K562 (cell line): ENCODE results near the gene SIX6. TPM values are rescaled to one million over a fixed set of nuclear protein-coding genes. Genes with fewer than 3 reads are reported as not detected.

Source experiments
- ATAC-seq: fragments of 200-7000 bp; cut with Tn5 transposase; 3 replicates; pipeline ENCODE4 v1.9.1; 2020; ENCODE audit warnings: moderate library complexity
- BruUV-seq: library from RNA; stranded (reverse); fragments of 400-500 nt; replicated peaks from 2 replicates; lab custom pipeline; 2021; lab: Mats Ljungman, UMichigan
- CTCF ChIA-PET: fragments of 300-600 bp; formaldehyde crosslinking; extraction: SDS; loops from one replicate; lab custom pipeline; 2021; ENCODE audit warnings: low intra/inter-chr PET ratio; lab: Yijun Ruan, JAX
- POLR2A ChIA-PET: fragments of 300-600, 350-650 bp; sonication (Branson Sonifier 250); formaldehyde crosslinking; extraction: SDS; loops from one replicate; lab custom pipeline; 2021; ENCODE audit warnings: antibody characterized with exemption, inconsistent platforms; lab: Yijun Ruan, JAX
- DNase-seq, 4 experiments: peaks; one replicate each; pipeline versions ENCODE4 v3.0.0 to v3.0.0-alpha.2; 2011 to 2018; ENCODE audit warnings: low spot score in 3 of 4, mixed read lengths in 3 of 4; ENCODE audit errors: extremely low read depth in 1 of 4
- FAIRE-seq: peaks from 2 replicates; lab custom pipeline; 2011; peaks lifted over from hg19 to GRCh38; lab: Jason Lieb, UNC
- H2AFZ ChIP-seq: 2 replicates; pipeline ENCODE4 v1.6.0; 2011; ENCODE audit warnings: low read depth, low read length, control low read depth, inconsistent platforms
- H3K27ac ChIP-seq: fragments of 200-600 bp; 3 replicates; pipeline ENCODE4 v1.8.0; 2011; ENCODE audit warnings: low read depth, mild to moderate bottlenecking, control low read depth, inconsistent platforms, low read length, moderate library complexity, mixed read lengths; ENCODE audit errors: extremely low read depth
- H3K27me3 ChIP-seq, 2 experiments: fragments of 300-600 bp in 1 of 2; 2 replicates in 1 of 2; 3 replicates in 1 of 2; pipeline versions ENCODE4 v1.6.0 to v1.8.0; 2011; ENCODE audit warnings: inconsistent platforms in 2 of 2, low read length in 2 of 2, mild to moderate bottlenecking in 1 of 2, mixed read lengths in 1 of 2, moderate library complexity in 1 of 2; ENCODE audit not compliant: control insufficient read depth in 2 of 2, insufficient read depth in 2 of 2
- H3K36me3 ChIP-seq: fragments of 300-600 bp; 3 replicates; pipeline ENCODE4 v1.8.0; 2011; ENCODE audit warnings: mild to moderate bottlenecking, low read length, inconsistent platforms; ENCODE audit not compliant: control insufficient read depth, insufficient read depth
- H3K4me1 ChIP-seq, 2 experiments: fragments of 200-600 bp in 1 of 2; replicated peaks in 1 of 2; 2 replicates in 1 of 2; 3 replicates in 1 of 2; pipeline versions ENCODE4 v1.5.1 to v1.8.0; 2011; ENCODE audit warnings: inconsistent platforms in 2 of 2, low read length in 2 of 2, mild to moderate bottlenecking in 1 of 2, mixed read lengths in 1 of 2, moderate library complexity in 1 of 2; ENCODE audit not compliant: control insufficient read depth in 2 of 2, insufficient read depth in 2 of 2
- H3K4me2 ChIP-seq: 2 replicates; pipeline ENCODE4 v1.6.1; 2011; ENCODE audit warnings: low read length, control low read depth, inconsistent platforms, mixed read lengths; ENCODE audit not compliant: insufficient read depth
- H3K4me3 ChIP-seq: fragments of 200-600 bp; sonication (generic), shearing (Covaris generic); 2 replicates; pipeline ENCODE4 v1.5.1; 2016; ENCODE audit warnings: control low read depth, inconsistent platforms
- H3K79me2 ChIP-seq: fragments of 200-600 bp; 3 replicates; pipeline ENCODE4 v1.8.0; 2011; ENCODE audit warnings: low read length, inconsistent platforms; ENCODE audit not compliant: control insufficient read depth, insufficient read depth
- H3K9ac ChIP-seq, 2 experiments: 2 replicates each; pipeline versions ENCODE4 v1.6.0 to v1.6.1; 2011; ENCODE audit warnings: low read depth in 2 of 2, low read length in 2 of 2, control low read depth in 1 of 2, inconsistent platforms in 1 of 2, mild to moderate bottlenecking in 1 of 2, mixed read lengths in 1 of 2; ENCODE audit not compliant: insufficient read depth in 1 of 2
- H3K9me1 ChIP-seq: one replicate; pipeline ENCODE4 v1.6.0; 2011; ENCODE audit warnings: inconsistent platforms, mild to moderate bottlenecking, low read length, moderate library complexity; ENCODE audit not compliant: control insufficient read depth, insufficient read depth
- H3K9me3 ChIP-seq: replicated peaks from 2 replicates; pipeline ENCODE4 v1.5.1; 2011; ENCODE audit warnings: low read depth, low read length, inconsistent platforms; ENCODE audit not compliant: control insufficient read depth, insufficient read depth
- H4K20me1 ChIP-seq: replicated peaks from 2 replicates; pipeline ENCODE4 v1.6.1; 2011; ENCODE audit warnings: low read length, inconsistent platforms, mixed read lengths; ENCODE audit not compliant: control insufficient read depth, insufficient read depth
- BRD9 ChIP-seq: fragments of 450-650 bp; IDR thresholded peaks from 2 replicates; pipeline ENCODE4 v1.6.1; 2018; ENCODE audit warnings: low read depth; ENCODE audit not compliant: partially characterized antibody
- CBFB ChIP-seq: sonication (generic); formaldehyde crosslinking; IDR thresholded peaks from 2 replicates; pipeline ENCODE4 v1.4.0; 2020; ENCODE audit warnings: mild to moderate bottlenecking, missing genetic modification reagents
- DPF2 ChIP-seq: fragments of 450-650 bp; IDR thresholded peaks from 2 replicates; pipeline ENCODE4 v1.6.1; 2016
- EGR1 ChIP-seq: fragments of 450-650 bp; conservative IDR thresholded peaks from 2 replicates; pipeline ENCODE4 v1.6.1; 2017; ENCODE audit warnings: mild to moderate bottlenecking
- ELK1 ChIP-seq: sonication (generic); formaldehyde crosslinking; IDR thresholded peaks from 2 replicates; pipeline ENCODE4 v1.8.1; 2022; ENCODE audit warnings: missing genetic modification reagents
- FOS ChIP-seq: IDR thresholded peaks from 3 replicates; pipeline ENCODE4 v1.6.1; 2011; ENCODE audit not compliant: insufficient read length; ENCODE audit errors: extremely low read depth
- GMEB1 ChIP-seq: fragments of 250-450 bp; sonication (Bioruptor Pico); IDR thresholded peaks from 2 replicates; pipeline ENCODE4 v1.4.0; 2020; ENCODE audit warnings: mild to moderate bottlenecking
- KLF13 ChIP-seq: fragments of 450-650 bp; IDR thresholded peaks from 2 replicates; pipeline ENCODE4 v1.6.1; 2016; ENCODE audit warnings: missing genetic modification characterization, low read depth, mild to moderate bottlenecking, missing compliant biosample characterization, moderate library complexity, borderline replicate concordance
- MYC ChIP-seq, 2 experiments: fragments of 250-450 bp in 1 of 2; sonication (Bioruptor Pico) in 1 of 2; IDR thresholded peaks; 2 replicates each; pipeline versions ENCODE4 v1.5.1 to v1.6.1; 2012 to 2021; ENCODE audit warnings: low read depth in 2 of 2, borderline replicate concordance in 1 of 2, improper control_type of control experiment in 1 of 2, low read length in 1 of 2, mild to moderate bottlenecking in 1 of 2, moderate library complexity in 1 of 2
- NBN ChIP-seq: fragments of 450-650 bp; IDR thresholded peaks from 2 replicates; pipeline ENCODE4 v1.6.1; 2016; ENCODE audit warnings: low read depth, mild to moderate bottlenecking
- NCOA4 ChIP-seq: fragments of 450-650 bp; IDR thresholded peaks from 2 replicates; pipeline ENCODE4 v1.6.1; 2018; ENCODE audit warnings: mild to moderate bottlenecking; ENCODE audit not compliant: partially characterized antibody
- NONO ChIP-seq, 2 experiments: fragments of 200-400 bp in 1 of 2; fragments of 450-650 bp in 1 of 2; formaldehyde crosslinking in 1 of 2; IDR thresholded peaks; 2 replicates each; pipeline ENCODE4 v1.6.1; 2017; ENCODE audit warnings: low read depth in 2 of 2, mild to moderate bottlenecking in 2 of 2, moderate library complexity in 2 of 2, low read length in 1 of 2
- SRSF9 ChIP-seq: fragments of 200-400 bp; formaldehyde crosslinking; IDR thresholded peaks from 2 replicates; pipeline ENCODE4 v1.6.1; 2017; ENCODE audit warnings: low read depth, low read length, borderline replicate concordance
- TAF9B ChIP-seq: fragments of 450-650 bp; IDR thresholded peaks from 2 replicates; pipeline ENCODE4 v1.6.1; 2018; ENCODE audit warnings: mild to moderate bottlenecking; ENCODE audit not compliant: partially characterized antibody
- THRAP3 ChIP-seq: fragments of 450-650 bp; IDR thresholded peaks from 2 replicates; pipeline ENCODE4 v1.6.1; 2016; ENCODE audit warnings: mild to moderate bottlenecking, inconsistent platforms, borderline replicate concordance
- ZC3H8 ChIP-seq: fragments of 450-650 bp; IDR thresholded peaks from 2 replicates; pipeline ENCODE4 v1.6.1; 2017
- ZFP30 ChIP-seq: fragments of 250-450 bp; sonication (Bioruptor Pico); IDR thresholded peaks from 2 replicates; pipeline ENCODE4 v1.8.0; 2022; ENCODE audit warnings: moderate library complexity, mild to moderate bottlenecking, inconsistent platforms, borderline replicate concordance
- ZFX ChIP-seq: sonication (generic); formaldehyde crosslinking; IDR thresholded peaks from 2 replicates; pipeline ENCODE4 v1.8.0; 2022; ENCODE audit warnings: mild to moderate bottlenecking, missing genetic modification reagents, moderate library complexity
- ZNF124 ChIP-seq: sonication (generic); formaldehyde crosslinking; IDR thresholded peaks from 2 replicates; pipeline ENCODE4 v1.8.1; 2022; ENCODE audit warnings: missing genetic modification reagents
- ZNF507 ChIP-seq: conservative IDR thresholded peaks from 2 replicates; pipeline ENCODE4 v1.6.1; 2017; ENCODE audit warnings: missing genetic modification characterization, missing compliant biosample characterization
- ZNF79 ChIP-seq: fragments of 250-450 bp; sonication (Bioruptor Pico); IDR thresholded peaks from 2 replicates; pipeline ENCODE4 v1.4.0; 2020; ENCODE audit warnings: low read depth, mild to moderate bottlenecking, moderate library complexity
- WGBS: fragments of 100-300 bp; shearing (Covaris generic); methylation state at CpG from one replicate; pipeline ENCODE4 v1.1.6; 2016; ENCODE audit warnings: low coverage, mixed read lengths; ENCODE audit not compliant: insufficient coverage; ENCODE audit errors: missing lambda C conversion rate; 5-methylcytosine and 5-hydroxymethylcytosine counted together
- in situ Hi-C: fragments of 300-500 bp; cut with MboI; formaldehyde crosslinking; loops from 4 replicates; pipeline ENCODE4 v1.15.0; 2018; ENCODE audit warnings: inconsistent platforms, mixed read lengths
- intact Hi-C: fragments of 100-400 bp; cut with micrococcal nuclease; formaldehyde crosslinking; loops from 2 replicates; pipeline ENCODE4 v1.14.2; 2022
- polyA plus RNA-seq, 8 experiments: library from polyadenylated mRNA; depleted of rRNA in 4 of 8; stranded (reverse) in 5 of 8; unstranded in 3 of 8; fragments of >200 nt; fragmentation: Nextera tagmentation in 2 of 8; fragmentation: Illumina TruSeq in 1 of 8; extraction: Ambion mirVana in 2 of 8; extraction: Trizol in 1 of 8; gene quantifications; 2 replicates each; pipeline versions ENCODE4 v1.2.1 to v1.2.3, GENCODE V29; 2011 to 2014; ENCODE audit warnings: inconsistent platforms in 1 of 8, missing spikeins in 1 of 8
- total RNA-seq, 7 experiments: library from RNA; depleted of rRNA in 6 of 7; stranded (reverse); fragments of >200 nt in 6 of 7; fragmentation: Illumina TruSeq in 2 of 7; extraction: Trizol in 2 of 7; gene quantifications; 2 replicates each; pipeline versions ENCODE4 v1.2.1 to v1.2.3, GENCODE V29; 2011 to 2021; ENCODE audit warnings: low replicate concordance in 1 of 7

The SIX6 gene
- total and polyA plus RNA-seq, 9 of the 15 experiments (the other 6 are each of a cell fraction or from before 2014, with no cell fraction given) = not detected

- DNase-seq (peak; percentile 79 to 86 (median 81)), FAIRE-seq (peak; percentile 78), ATAC-seq (peak; percentile 95)
- H3K27me3 ChIP-seq = no peaks in the 10 kb centered on the region
- CTCF ChIA-PET = no interaction called here
- H3K9me1 ChIP-seq = no peaks in the 10 kb centered on the region
- in situ Hi-C loops = no loop called here
- intact Hi-C loops = loop anchor here (2.0 to 10.0 kb wide), 4 partner anchors 135 to 288 kb away; no protein-coding TSS in a partner anchor
- POLR2A ChIA-PET = no interaction called here
- WGBS = under 1% methylated on average over 24 of the region's 57 CpGs
- peaks cover 0 to 7% of the 10 kb centered on the region in 2 experiments; a peak in 3 of 5 replicates for H3K4me1 ChIP-seq
- H4K20me1 ChIP-seq = no peaks in the 10 kb centered on the region
- peak within 1 kb of the TSS; percentile 74 for H3K4me2 ChIP-seq
- peak within 1 kb of the TSS; percentile 97 for H2AFZ ChIP-seq
- H3K79me2 ChIP-seq = no peaks in the 10 kb centered on the region
- peaks cover 1% of the 10 kb centered on the region; the same call in 1 of the 2 replicates for H3K9me3 ChIP-seq
- peak within 1 kb of the TSS; percentile 45 for H3K4me3 ChIP-seq
- no TSS peak for BruUV-seq
- H3K36me3 ChIP-seq = no peaks in the 10 kb centered on the region
- peak within 1 kb of the TSS; percentile 87 for H3K27ac ChIP-seq
- H3K9ac ChIP-seq = peak within 1 kb of the TSS; percentile 82 to 92
- peak; percentile 74 for TF ChIP-seq ZFX (CRISPR knock-in tag)
- no peak for TF ChIP-seq FOS
- no peak for TF ChIP-seq SRSF9
- TF ChIP-seq GMEB1 (CRISPR knock-in tag) = peak; percentile 58
- TF ChIP-seq TAF9B = peak; percentile 39
- TF ChIP-seq ZFP30 = no peak
- TF ChIP-seq EGR1 = peak; percentile 96
- TF ChIP-seq ZNF507 (tag) = no peak
- no peak for TF ChIP-seq KLF13 (tag)
- no peak for TF ChIP-seq ZNF124
- TF ChIP-seq ZC3H8 = no peak
- TF ChIP-seq MYC (IDR thresholded peaks at IDR 0.05; ENCODE audit: low read depth, low read length) = peak; percentile 94
- TF ChIP-seq MYC (CRISPR knock-in tag; IDR thresholded peaks at IDR 0.05; ENCODE audit: borderline replicate concordance, low read depth) = no peak
- no peak for TF ChIP-seq THRAP3
- TF ChIP-seq NBN = no peak
- no peak for TF ChIP-seq ZNF79 (CRISPR knock-in tag)
- no peak for TF ChIP-seq NCOA4
- no peak for TF ChIP-seq NONO (IDR thresholded peaks at IDR 0.05; ENCODE audit: low read depth in 2 of 2, low read length in 1 of 2)
- TF ChIP-seq CBFB = no peak
- TF ChIP-seq BRD9 = no peak
- TF ChIP-seq ELK1 (CRISPR knock-in tag) = no peak
- TF ChIP-seq DPF2 = 0 out of 2 replicates have a peak, but pooled peaks have one; percentile 15
Observed at GRCh38 chr14:60485598-60486251, 23.2 kb upstream of the SIX6 start, which contains the start of gene C14orf39. TSS of gene C14orf39 (minus strand) at chr14:60486063. CDS start at chr14:60485078, 985 bp downstream.
